Measurements from ENCODE around the gene RIPK1.
A peak's percentile ranks its signal among the peaks of the same experiment; 100 is the strongest.

Gene RIPK1

DNA sequence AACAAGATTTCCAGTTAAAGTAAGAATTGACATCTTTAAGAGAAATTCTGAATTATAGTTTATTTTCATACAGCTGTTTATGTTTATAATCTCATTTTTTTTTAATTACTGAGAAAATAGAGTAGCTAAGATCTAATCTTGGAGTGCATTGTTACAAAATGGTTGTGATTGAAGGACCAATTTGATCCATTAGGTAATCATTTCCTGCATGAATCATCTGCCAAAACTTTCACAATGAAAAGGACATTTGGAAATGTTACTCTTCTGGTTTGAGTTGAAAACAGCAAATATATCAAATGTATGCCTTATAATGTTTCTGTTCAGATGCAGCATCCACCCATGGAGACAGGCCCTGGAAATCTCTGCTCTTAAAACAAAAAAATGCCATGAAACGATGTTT, 70.0 kb downstream of the RIPK1 start:
- in situ Hi-C loops (cut with MboI; ENCODE audit: low sequenced_read_pairs, unreplicated experiment) = no loop called here
- TF ChIP-seq, protein P1, sequence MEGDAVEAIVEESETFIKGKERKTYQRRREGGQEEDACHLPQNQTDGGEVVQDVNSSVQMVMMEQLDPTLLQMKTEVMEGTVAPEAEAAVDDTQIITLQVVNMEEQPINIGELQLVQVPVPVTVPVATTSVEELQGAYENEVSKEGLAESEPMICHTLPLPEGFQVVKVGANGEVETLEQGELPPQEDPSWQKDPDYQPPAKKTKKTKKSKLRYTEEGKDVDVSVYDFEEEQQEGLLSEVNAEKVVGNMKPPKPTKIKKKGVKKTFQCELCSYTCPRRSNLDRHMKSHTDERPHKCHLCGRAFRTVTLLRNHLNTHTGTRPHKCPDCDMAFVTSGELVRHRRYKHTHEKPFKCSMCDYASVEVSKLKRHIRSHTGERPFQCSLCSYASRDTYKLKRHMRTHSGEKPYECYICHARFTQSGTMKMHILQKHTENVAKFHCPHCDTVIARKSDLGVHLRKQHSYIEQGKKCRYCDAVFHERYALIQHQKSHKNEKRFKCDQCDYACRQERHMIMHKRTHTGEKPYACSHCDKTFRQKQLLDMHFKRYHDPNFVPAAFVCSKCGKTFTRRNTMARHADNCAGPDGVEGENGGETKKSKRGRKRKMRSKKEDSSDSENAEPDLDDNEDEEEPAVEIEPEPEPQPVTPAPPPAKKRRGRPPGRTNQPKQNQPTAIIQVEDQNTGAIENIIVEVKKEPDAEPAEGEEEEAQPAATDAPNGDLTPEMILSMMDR (IDR thresholded peaks at IDR 0.05; ENCODE audit: borderline replicate concordance, control extremely low read depth, extremely low read depth, insufficient read depth, missing control alignments) = no peak
- no peak for DNase-seq (ENCODE audit: low spot score)

DNA sequence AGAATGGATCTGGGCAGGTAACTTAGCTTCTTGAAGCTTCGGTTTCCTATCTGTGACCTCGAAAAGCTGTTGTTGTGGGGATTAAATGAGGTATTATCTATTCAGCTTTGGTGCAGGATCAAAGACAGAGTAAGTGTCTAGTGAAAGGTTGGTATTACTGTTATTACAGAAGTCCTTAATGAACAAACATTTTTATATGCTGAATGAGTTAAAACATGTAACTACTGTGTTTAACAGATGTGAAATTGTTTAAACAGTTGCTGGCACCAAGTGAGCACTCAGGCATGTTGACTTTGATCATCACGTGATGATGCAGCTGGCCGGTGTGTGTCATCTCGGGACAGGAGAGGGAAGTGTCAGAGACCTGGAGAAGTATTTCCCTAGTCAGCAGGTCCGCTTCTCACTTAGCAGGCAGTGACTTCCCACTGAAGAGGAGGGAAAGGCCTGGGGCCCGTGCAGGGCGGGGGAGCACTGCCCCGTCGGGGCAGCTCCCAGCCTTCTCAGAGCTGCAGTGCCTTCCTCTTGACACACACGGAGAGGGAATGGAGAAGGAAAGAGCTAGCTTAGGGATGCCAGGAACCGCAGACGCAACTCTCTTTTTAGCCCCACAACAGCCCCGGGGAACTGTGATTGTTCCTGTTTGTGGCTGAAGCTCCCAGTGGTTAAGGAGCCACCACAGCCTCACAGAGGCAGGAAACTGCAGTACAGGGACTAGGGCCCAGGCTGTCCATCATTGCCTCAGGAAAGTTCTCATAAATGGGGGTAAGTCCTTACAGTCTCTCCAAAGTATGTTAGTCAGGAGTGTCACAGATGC, 71.0 kb downstream of the RIPK1 start:
- peak; percentile 45 for DNase-seq (ENCODE audit: low spot score)
- TF ChIP-seq, protein P1 (IDR thresholded peaks at IDR 0.05; ENCODE audit: borderline replicate concordance, control extremely low read depth, extremely low read depth, insufficient read depth, missing control alignments) = no peak
- in situ Hi-C loops (cut with MboI; ENCODE audit: low sequenced_read_pairs, unreplicated experiment) = no loop called here

DNA sequence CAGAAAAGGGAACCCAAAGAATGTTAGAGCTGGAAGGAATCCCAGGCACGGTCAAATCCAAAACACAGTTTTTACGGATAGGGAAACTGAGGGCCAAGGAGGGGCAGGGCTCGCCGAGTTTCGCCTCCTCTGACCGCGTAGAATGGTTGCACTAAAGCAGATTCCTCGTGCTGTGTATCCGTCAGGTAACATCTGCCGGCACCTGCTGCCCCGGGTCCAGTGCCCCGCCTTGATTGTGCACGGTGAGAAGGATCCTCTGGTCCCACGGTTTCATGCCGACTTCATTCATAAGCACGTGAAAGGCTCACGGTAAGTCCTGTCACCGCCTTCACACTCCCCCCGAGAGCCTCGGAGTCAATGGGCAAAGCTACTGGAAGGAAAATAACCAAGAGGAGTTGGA, 71.9 kb downstream of the RIPK1 start:
- DNase-seq (ENCODE audit: low spot score) = no peak
- TF ChIP-seq, protein P1 (IDR thresholded peaks at IDR 0.05; ENCODE audit: borderline replicate concordance, control extremely low read depth, extremely low read depth, insufficient read depth, missing control alignments) = no peak
- in situ Hi-C loops (cut with MboI; ENCODE audit: low sequenced_read_pairs, unreplicated experiment) = no loop called here

DNA sequence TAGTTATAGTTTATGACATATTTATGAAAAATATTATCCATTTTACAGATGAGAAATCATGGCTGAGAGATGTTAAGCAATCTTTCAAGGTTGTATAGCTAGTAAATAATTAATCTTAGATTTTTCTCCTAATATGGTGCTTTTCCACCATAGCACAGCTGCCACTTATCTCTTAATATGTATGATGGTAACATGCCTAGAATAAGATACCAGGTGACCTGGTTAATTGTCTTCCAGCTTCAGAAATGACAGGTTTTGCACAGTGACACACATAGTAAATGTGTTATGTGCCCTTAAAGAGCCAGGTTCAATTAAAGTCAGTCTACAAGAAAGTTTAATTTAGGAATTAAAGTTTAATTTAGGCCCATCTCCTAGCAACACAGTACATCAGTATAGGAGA, 74.2 kb downstream of the RIPK1 start:
- in situ Hi-C loops (cut with MboI; ENCODE audit: low sequenced_read_pairs, unreplicated experiment) = no loop called here
- TF ChIP-seq, protein P1 (IDR thresholded peaks at IDR 0.05; ENCODE audit: borderline replicate concordance, control extremely low read depth, extremely low read depth, insufficient read depth, missing control alignments) = no peak
- no peak for DNase-seq (ENCODE audit: low spot score)

DNA sequence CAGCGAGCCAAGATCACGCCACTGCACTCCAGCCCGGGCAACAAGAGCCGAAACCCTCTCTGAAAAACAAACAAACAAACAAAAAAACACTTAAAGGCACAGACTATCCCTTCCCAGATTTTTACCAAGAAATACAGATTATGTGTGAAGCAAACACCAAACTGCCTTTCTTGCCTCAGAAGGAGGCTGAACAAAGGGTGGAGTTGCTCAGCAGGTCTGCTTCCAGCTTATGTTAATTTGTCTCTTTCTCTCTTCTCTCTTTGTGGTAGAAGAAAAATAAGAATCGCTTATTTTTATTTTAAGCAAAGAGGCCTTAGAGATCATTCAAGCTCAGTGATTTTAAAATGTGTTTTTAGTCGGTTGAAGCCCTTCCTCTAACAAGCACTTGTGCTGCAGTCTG, 74.9 kb downstream of the RIPK1 start:
- TF ChIP-seq, protein P1 (IDR thresholded peaks at IDR 0.05; ENCODE audit: borderline replicate concordance, control extremely low read depth, extremely low read depth, insufficient read depth, missing control alignments) = no peak
- in situ Hi-C loops (cut with MboI; ENCODE audit: low sequenced_read_pairs, unreplicated experiment) = no loop called here
- no peak for DNase-seq (ENCODE audit: low spot score)

DNA sequence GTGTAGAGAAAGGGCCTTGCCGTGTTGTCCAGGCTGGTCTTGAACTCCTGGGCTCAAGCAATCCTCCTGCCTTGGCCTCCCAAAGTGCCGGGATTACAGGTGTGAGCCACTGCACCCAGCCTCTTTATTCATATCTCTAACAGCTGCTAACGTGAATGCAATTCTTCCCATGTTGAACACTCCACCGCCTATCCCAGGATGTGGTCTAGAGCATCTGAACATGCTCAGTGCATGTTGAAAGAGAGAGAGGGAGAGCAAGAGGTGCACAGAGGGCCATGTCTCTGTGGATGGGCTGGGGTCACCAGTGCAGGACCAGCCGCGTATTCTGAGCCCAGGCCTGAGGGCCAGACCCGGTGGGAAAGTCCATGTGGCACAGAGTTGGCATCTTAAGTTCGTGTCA, 76.3 kb downstream of the RIPK1 start:
- TF ChIP-seq, protein P1 (IDR thresholded peaks at IDR 0.05; ENCODE audit: borderline replicate concordance, control extremely low read depth, extremely low read depth, insufficient read depth, missing control alignments) = no peak
- in situ Hi-C loops (cut with MboI; ENCODE audit: low sequenced_read_pairs, unreplicated experiment) = no loop called here

More for the DNA sequence above, 76.3 kb downstream of the RIPK1 start:
- no peak for DNase-seq (ENCODE audit: low spot score)
